ENCODE results near the gene FUT2.
A peak's percentile ranks its signal among the peaks of the same experiment; 100 is the strongest.
"Not testable (repeated sequence)": the region's sequence is repeated elsewhere in the genome, so short reads cannot be mapped to it uniquely, and the experiment has no call there.

FUT2 gene

GRCh38 chr19:48705431-48705830 is 9.7 kb downstream of the FUT2 start:
- no peak for DNase-seq

DNA sequence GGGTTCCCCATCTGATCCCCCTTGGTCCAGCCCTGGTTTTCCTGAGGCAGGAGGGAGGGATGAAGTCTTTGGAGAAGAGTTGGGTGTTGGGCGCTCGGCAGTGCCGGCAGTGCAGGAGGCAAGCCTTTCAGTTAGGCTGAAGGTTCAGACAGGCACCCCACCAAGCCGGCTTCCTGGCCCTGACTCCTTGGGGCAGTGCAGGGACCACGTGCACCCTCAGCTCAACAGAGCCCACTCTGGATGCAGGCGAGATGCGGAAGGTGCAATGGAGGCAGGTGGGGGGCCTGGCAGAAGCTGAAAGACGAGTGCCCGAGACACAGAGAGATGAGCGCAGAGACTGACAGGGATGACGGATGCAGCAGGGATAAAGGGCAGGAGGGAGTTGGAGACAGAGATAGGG is 12.7 kb downstream of the FUT2 start:
- DNase-seq: no peak

GRCh38 chr19:48711106-48711662 is 15.4 kb downstream of the FUT2 start:
- DNase-seq: no peak

- DNase-seq: no peak
Measured at GRCh38 chr19:48713041-48713863, 17.5 kb downstream of the FUT2 start.

- peak; percentile 98 for DNase-seq
Measured at GRCh38 chr19:48713864-48714755, 18.3 kb downstream of the FUT2 start.

- DNase-seq: no peak
Measured at GRCh38 chr19:48714759-48715675, 19.2 kb downstream of the FUT2 start.

DNA sequence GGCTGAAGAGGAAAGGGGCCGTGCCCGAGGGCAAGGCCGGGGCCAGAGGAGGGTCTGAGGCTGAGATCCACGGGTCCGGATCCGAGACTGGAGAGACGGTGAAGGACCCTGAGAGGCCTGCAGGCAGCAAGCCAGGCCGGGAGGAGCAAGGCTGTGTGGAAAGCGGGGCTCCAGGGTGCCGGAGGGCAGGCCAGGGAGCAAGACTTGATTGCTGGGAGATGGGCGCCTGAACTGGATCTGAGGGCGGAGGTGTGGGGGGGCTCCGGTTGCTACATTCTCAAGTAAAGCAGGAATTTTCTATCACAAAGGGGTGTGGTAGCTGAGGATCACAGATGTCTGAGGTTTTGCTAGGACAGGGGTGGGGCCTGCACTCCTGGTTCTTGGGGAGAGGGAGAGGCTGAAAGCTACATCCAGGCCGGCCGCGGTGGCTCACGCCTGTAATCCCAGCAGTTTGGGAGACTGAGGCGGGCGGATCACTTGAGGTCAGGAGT is 20.0 kb downstream of the FUT2 start:
- no peak for DNase-seq

- DNase-seq: no peak
Measured at GRCh38 chr19:48716562-48717291, 21.0 kb downstream of the FUT2 start.

GRCh38 chr19:48718106-48718505 is 22.3 kb downstream of the FUT2 start:
- DNase-seq: not testable (repeated sequence)

DNA sequence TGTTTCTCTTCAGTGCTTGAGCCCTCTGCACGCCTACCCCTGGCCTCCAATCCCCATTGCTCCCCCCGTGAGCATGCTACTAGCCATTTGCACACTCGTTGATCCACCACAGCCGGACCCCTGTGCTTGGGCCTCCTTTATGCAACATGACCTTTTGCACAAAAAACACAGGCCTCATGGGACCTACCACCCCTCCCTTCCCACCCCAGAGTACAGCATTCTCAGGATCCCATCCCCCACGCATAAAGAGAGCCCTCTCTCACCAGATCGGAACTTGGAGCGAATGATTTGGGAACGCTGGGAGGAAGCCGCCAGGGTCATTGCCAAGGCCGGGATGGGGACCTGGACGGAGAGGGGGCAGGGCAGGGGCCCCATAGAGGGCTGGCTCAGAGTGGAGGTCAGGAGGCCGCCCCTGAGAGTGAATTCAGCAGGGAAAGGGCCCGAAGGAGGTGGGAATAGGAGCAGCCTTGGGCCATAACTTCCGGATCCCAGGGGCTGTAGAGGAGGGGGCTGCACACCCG is 23.0 kb downstream of the FUT2 start:
- DNase-seq: no peak

DNA sequence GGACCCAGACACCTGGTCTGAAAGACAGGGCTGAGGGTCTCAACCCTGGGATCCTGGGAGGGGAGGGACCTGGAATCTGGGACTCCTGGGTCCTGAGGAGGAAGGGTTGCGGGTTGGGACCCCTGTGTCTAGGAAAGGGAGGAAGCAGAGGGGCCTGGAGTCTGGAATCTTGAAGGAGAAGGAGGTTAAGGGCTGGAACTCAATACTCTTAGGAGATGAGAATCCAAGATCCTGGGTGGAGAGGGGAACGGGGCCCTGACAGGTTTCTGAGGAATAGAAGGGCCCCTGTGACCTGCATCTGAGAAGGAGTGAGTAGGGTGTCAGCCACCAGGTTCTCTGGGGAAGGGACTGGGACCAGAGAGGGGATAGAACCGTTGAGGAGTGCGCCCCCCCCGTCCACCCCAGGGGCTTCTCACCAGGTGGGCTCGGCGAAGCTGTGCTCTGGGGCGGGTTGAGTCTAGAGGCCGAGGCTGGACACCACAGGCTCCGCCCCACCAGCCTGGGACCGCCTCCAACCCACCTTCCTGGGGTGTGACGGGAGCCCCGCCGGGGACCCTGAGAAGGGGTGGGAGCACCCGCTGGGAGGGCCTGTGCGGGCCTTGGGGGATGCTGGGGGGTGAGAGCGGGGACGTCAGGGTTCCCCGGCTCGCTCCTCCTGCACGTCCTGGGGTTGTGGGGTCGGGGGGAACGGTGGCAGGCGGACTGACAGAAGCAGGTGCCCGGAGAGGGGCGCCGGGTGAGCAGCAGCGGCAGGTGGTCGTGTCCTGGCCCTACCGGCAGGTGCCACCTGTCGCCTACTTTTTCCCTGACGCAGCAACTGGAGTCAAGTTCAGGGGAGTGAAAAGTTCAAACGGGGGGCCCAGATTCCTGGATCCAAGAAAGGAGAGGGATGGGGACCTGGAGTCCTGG is 23.7 kb downstream of the FUT2 start, which contains the start of gene MAMSTR:
MAMSTR (minus strand) TSS at position 463 of the 909 bp plus-strand sequence. CDS start 694 bp downstream, outside the sequence.
- no peak for DNase-seq

GRCh38 chr19:48720251-48720612 is 24.5 kb downstream of the FUT2 start:
- DNase-seq: no peak

DNA sequence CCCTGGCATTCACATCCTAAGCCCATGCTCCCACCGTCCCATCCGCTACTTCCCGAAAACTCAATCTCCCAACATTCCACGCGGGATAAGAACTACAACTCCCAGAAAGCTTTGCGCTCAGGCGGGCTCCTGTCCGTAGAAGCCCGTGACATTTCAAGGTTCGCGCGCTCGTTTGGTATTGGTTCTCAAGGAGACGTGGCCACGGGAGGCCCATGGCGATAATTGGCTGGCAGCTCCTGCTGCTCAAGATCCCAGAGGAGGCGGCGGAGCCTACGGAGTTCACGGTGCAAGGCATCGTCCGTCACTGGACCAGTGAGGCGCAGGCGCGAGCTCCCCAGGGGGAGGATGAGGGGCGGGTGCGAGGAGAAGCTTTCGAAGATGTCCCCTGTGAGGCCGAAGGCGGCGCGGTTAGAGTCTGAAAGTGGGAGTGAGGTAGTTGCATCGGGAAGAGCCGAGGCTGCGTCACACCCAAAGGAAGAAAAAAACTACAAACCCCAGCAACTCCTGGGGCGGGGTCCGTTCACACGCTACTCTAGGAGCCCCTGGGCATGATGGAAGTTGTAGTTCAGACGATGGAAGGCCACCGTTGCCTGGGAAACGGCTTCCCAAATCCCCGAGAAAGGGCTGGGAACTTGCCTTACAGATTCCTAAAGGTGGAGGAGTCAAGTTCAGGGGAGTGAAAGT is 25.0 kb downstream of the FUT2 start:
- DNase-seq: peak; percentile 95

DNA sequence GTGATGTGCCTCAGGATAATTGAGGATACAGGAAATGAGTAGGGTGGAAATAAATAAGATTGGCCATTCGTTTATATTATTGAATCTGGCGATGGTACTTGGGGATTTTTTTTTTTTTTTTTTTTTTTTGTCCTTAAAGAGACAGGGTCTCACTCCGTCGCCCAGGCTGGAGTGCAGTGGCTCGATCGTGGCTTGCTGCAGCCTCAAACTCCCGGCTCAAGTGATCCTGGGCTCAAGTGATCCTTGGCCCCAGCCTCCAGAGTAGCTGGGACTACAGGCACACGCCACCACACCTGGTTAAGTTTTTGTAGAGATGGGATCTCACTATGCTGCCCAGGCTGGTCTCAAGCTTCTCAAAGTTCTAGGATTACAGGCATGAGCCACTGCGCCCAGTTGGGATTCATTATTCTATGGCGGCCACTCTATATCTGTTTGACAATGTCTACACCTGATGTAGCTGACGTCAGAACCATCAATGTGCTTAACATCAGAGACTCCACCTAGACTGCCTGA is 26.5 kb downstream of the FUT2 start:
- no peak for DNase-seq

DNA sequence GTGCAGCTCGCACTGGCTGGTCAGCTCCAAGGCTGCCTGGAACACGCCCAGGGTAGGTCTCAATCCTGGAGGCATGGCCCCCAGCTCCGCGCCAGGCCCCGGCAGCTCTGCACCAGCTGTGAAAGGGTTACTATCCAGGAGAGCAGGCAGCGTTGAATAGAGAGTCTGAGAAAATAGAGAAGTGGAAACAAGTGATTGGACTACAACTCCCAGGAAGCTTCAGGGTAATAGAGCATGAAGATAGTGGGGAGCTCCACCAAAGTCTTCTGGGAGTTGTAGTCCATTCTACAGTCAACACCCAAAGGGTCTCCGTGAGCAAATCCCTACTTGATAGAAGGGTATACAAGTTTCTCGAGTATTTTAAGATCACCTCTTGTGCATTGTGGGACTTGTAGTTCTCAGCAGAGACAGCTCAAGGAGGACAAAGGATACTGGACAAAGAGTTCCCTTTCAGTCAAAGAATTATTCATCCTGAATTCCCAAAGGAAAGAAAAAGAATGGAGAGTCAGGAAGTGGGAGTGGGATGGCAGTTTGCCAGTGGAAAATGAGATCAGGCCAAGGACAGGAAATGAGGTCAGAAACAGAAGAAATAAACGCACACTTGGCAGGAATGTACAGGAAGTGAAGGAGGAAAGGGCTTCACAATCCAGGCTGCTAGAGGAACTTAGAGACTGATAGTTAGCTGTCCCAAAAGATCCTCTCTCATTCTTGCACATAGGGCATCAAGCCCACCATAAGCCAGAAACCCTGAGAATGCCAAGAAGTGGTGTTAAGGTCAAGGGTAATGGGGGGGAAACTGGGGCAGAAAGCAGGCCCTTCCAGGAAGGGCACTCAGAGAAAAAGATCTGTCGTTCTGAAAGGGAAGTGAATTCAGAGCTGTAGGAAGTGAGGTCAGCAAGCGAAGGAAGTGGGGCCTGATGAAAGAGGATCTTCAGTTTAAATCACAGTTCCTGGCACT is 29.3 kb downstream of the FUT2 start:
- peak; percentile 51 for DNase-seq

- peak; percentile 68 for DNase-seq
Measured at GRCh38 chr19:48726556-48726955, 30.8 kb downstream of the FUT2 start.

DNA sequence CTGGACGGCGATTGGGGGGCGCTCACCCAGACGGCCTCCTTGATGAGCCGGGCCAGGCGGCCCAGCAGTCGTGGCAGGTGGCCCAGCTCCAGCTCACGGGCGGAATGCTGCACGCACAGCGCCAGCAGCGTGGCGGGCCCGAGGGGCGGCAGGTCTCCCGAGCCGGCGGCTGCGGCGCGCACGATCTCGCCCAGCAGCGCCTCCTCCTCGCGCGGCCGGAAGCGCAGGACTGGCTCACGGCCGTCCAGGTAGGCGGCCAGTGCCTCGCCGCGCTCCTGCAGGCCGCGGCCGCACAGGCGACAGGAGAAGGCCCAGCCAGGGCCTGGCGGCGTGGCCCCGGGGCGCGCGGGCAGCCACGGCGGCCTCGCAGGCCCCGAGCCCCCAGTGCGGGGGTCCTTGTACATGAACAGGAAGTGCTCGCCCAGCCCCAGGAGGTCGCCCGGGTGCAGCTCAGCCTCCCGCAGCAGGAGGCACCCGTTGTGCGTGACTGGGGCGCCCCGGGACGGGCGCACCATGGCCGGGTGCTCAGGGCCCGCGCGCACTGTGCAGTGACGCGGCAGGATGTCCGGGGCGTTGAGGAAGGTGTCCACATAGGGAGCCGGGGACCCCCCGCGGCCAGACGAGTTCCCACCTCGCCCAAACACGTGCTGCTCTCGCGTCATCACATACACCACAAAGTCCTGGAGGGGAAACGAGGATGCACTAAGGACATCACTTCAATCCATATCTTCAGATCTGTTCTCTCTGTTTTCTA is 33.3 kb downstream of the FUT2 start:
- DNase-seq: no peak

Data from CD4-positive, alpha-beta T cell treated with Interferon gamma for 1 hour (primary cell).